Activated CD4-positive, alpha-beta T cell treated with anti-CD3 and anti-CD28 coated beads, Interleukin-2, amount 10 ng/mL, durations not matched to agents 7 days and 5 days (primary cell): ENCODE measurements around the gene CUBN. TPM values are rescaled to one million over a fixed set of nuclear protein-coding genes. Genes with fewer than 3 reads are reported as not detected.

Experiments
- CTCF ChIA-PET: fragments of 350-600 bp; sonication (Branson Sonifier 250); formaldehyde crosslinking; loops from one replicate; lab custom pipeline; 2021; ENCODE audit warnings: antibody characterized with exemption; lab: Charles Lee
- POLR2A ChIA-PET: fragments of 350-600 bp; sonication (Branson Sonifier 250); formaldehyde crosslinking; loops from one replicate; lab custom pipeline; 2021; ENCODE audit warnings: antibody characterized with exemption; lab: Charles Lee
- DNase-seq: peaks from one replicate; pipeline ENCODE4 v3.0.0-alpha.2; 2020
- H3K27ac Mint-ChIP-seq: one replicate; pipeline ENCODE4 v1.8.0; 2021; ENCODE audit warnings: mild to moderate bottlenecking, moderate library complexity, mixed read lengths
- H3K27me3 Mint-ChIP-seq: one replicate; pipeline ENCODE4 v1.8.0; 2021; ENCODE audit warnings: mixed read lengths
- H3K36me3 Mint-ChIP-seq: one replicate; pipeline ENCODE4 v1.8.0; 2021; ENCODE audit warnings: low read depth, mixed read lengths
- H3K4me1 Mint-ChIP-seq: one replicate; pipeline ENCODE4 v1.8.0; 2021; ENCODE audit warnings: mixed read lengths
- H3K4me3 Mint-ChIP-seq: one replicate; pipeline ENCODE4 v1.8.0; 2021; ENCODE audit warnings: mild to moderate bottlenecking, moderate library complexity, mixed read lengths
- H3K9me3 Mint-ChIP-seq: one replicate; pipeline ENCODE4 v1.8.0; 2021; ENCODE audit warnings: mixed read lengths
- total RNA-seq, 2 experiments: library from RNA; stranded (reverse); gene quantifications; one replicate each; pipeline ENCODE4 v1.2.3, GENCODE V29; 2021

CUBN gene
- total RNA-seq, 2 experiments from 2014 or later: 2.4 to 2.5 TPM

- Mint-ChIP-seq H3K27ac (no peak overlapping the region), H3K9me3 (peaks cover 16% of the 10 kb centered on the region), H3K27me3 (no peaks in the 10 kb centered on the region), H3K36me3 (peaks cover 31% of the 10 kb centered on the region), H3K4me3 (no peak overlapping the region), H3K4me1 (peaks cover 47% of the 10 kb centered on the region)
- CTCF ChIA-PET: interaction anchor here (1.1 kb wide), 1 partner anchor 25 kb away, joined by 4 read pairs; no protein-coding TSS in a partner anchor
- POLR2A ChIA-PET: no interaction called here
- no peak for DNase-seq
Measured at GRCh38 chr10:17035446-17035845, 94.2 kb downstream of the CUBN start.

GRCh38 chr10:17033529-17034260 lies 95.9 kb downstream of the CUBN start:
- POLR2A ChIA-PET: no interaction called here

GRCh38 chr10:17031637-17032635 lies 97.7 kb downstream of the CUBN start:
- H3K36me3 Mint-ChIP-seq: peaks cover 23% of the 10 kb centered on the region
- no peaks in the 10 kb centered on the region for H3K27me3 Mint-ChIP-seq
- H3K4me3 Mint-ChIP-seq: no peak overlapping the region
- peaks cover 76% of the 10 kb centered on the region for H3K4me1 Mint-ChIP-seq
- CTCF ChIA-PET: interaction anchor here (0.6 kb wide), 1 partner anchor 377 kb away, joined by 3 read pairs; no protein-coding TSS in a partner anchor
- POLR2A ChIA-PET: no interaction called here
- peaks cover 11% of the 10 kb centered on the region for H3K9me3 Mint-ChIP-seq
- no peak overlapping the region for H3K27ac Mint-ChIP-seq
- DNase-seq: no peak

More at GRCh38 chr10:17033529-17034260, 95.9 kb downstream of the CUBN start:
- DNase-seq: no peak
- Mint-ChIP-seq H3K27ac (peak overlapping the region; percentile 2), H3K4me1 (peaks cover 63% of the 10 kb centered on the region), H3K36me3 (peaks cover 28% of the 10 kb centered on the region), H3K9me3 (peaks cover 12% of the 10 kb centered on the region), H3K4me3 (no peak overlapping the region), H3K27me3 (no peaks in the 10 kb centered on the region)
- CTCF ChIA-PET: interaction anchor here (0.7 kb wide), 1 partner anchor 221 kb away, joined by 3 read pairs; no protein-coding TSS in a partner anchor

- CTCF ChIA-PET: interaction anchor here (0.6 to 1.5 kb wide), 4 partner anchors 16 to 552 kb away, joined by 3 to 5 read pairs (median 4); no protein-coding TSS in a partner anchor
- POLR2A ChIA-PET: no interaction called here
- peaks cover 11% of the 10 kb centered on the region for H3K9me3 Mint-ChIP-seq
- H3K4me3 Mint-ChIP-seq: peak overlapping the region; percentile 68
- no peaks in the 10 kb centered on the region for H3K27me3 Mint-ChIP-seq
- peak overlapping the region; percentile 89 for H3K27ac Mint-ChIP-seq
- peak; percentile 79 for DNase-seq
- H3K4me1 Mint-ChIP-seq: peaks cover 90% of the 10 kb centered on the region
- H3K36me3 Mint-ChIP-seq: peaks cover 22% of the 10 kb centered on the region
Measured at GRCh38 chr10:17029581-17030271, 99.9 kb downstream of the CUBN start.

GRCh38 chr10:17029239-17029580 lies 100.4 kb downstream of the CUBN start:
- DNase-seq: no peak
- CTCF ChIA-PET: interaction anchor here (1.1 kb wide), 1 partner anchor 18 kb away, joined by 4 read pairs; no protein-coding TSS in a partner anchor
- POLR2A ChIA-PET: no interaction called here
- Mint-ChIP-seq H3K4me3 (peak overlapping the region; percentile 68), H3K4me1 (peaks cover 89% of the 10 kb centered on the region), H3K36me3 (peaks cover 18% of the 10 kb centered on the region), H3K9me3 (peaks cover 9% of the 10 kb centered on the region), H3K27me3 (no peaks in the 10 kb centered on the region), H3K27ac (peak overlapping the region; percentile 89)

- ChIA-PET CTCF (no interaction called here), POLR2A (no interaction called here)
- no peaks in the 10 kb centered on the region for H3K27me3 Mint-ChIP-seq
- peaks cover 16% of the 10 kb centered on the region for H3K36me3 Mint-ChIP-seq
- peaks cover 89% of the 10 kb centered on the region for H3K4me1 Mint-ChIP-seq
- H3K9me3 Mint-ChIP-seq: peaks cover 6% of the 10 kb centered on the region
- H3K4me3 Mint-ChIP-seq: peak overlapping the region; percentile 68
- no peak for DNase-seq
- H3K27ac Mint-ChIP-seq: peak overlapping the region; percentile 89
Measured at GRCh38 chr10:17028798-17029197, 100.8 kb downstream of the CUBN start.

GRCh38 chr10:17026686-17027485 lies 102.7 kb downstream of the CUBN start:
- H3K36me3 Mint-ChIP-seq: peaks cover 7% of the 10 kb centered on the region
- peak overlapping the region; percentile 88 for H3K27ac Mint-ChIP-seq
- peaks cover 3% of the 10 kb centered on the region for H3K9me3 Mint-ChIP-seq
- H3K4me1 Mint-ChIP-seq: peaks cover 88% of the 10 kb centered on the region
- no peaks in the 10 kb centered on the region for H3K27me3 Mint-ChIP-seq
- peak overlapping the region; percentile 43 for H3K4me3 Mint-ChIP-seq
- CTCF ChIA-PET: interaction anchor here (0.6 kb wide), 1 partner anchor 632 kb away, joined by 4 read pairs; no protein-coding TSS in a partner anchor
- POLR2A ChIA-PET: no interaction called here
- DNase-seq: peak; percentile 83

- ChIA-PET CTCF (interaction anchor here (0.7 to 2.2 kb wide), 3 partner anchors 11 to 204 kb away, joined by 3 to 8 read pairs (median 3); no protein-coding TSS in a partner anchor), POLR2A (interaction anchor here (1.0 kb wide), 1 partner anchor 204 kb away, joined by 3 read pairs; no protein-coding TSS in a partner anchor)
- peak; percentile 72 for DNase-seq
- Mint-ChIP-seq H3K27ac (peak overlapping the region; percentile 88), H3K4me3 (no peak overlapping the region), H3K9me3 (no peaks in the 10 kb centered on the region), H3K4me1 (peaks cover 80% of the 10 kb centered on the region), H3K27me3 (no peaks in the 10 kb centered on the region), H3K36me3 (peaks cover 6% of the 10 kb centered on the region)
Measured at GRCh38 chr10:17025444-17026295, 103.9 kb downstream of the CUBN start.

- peaks cover 10% of the 10 kb centered on the region for H3K36me3 Mint-ChIP-seq
- H3K4me3 Mint-ChIP-seq: peak overlapping the region; percentile 13
- ChIA-PET CTCF (interaction anchor here (2.2 kb wide), 1 partner anchor 206 kb away, joined by 8 read pairs; no protein-coding TSS in a partner anchor), POLR2A (no interaction called here)
- DNase-seq: no peak
- H3K9me3 Mint-ChIP-seq: peaks cover 7% of the 10 kb centered on the region
- no peaks in the 10 kb centered on the region for H3K27me3 Mint-ChIP-seq
- H3K27ac Mint-ChIP-seq: peak overlapping the region; percentile 88
- peaks cover 72% of the 10 kb centered on the region for H3K4me1 Mint-ChIP-seq
Measured at GRCh38 chr10:17024461-17024860, 105.2 kb downstream of the CUBN start.

GRCh38 chr10:17023386-17024298 lies 106.0 kb downstream of the CUBN start:
- CTCF ChIA-PET: interaction anchor here (0.6 to 2.2 kb wide), 4 partner anchors 13 to 207 kb away, joined by 3 to 8 read pairs (median 5); no protein-coding TSS in a partner anchor
- POLR2A ChIA-PET: interaction anchor here (0.6 kb wide), 1 partner anchor 214 kb away, joined by 3 read pairs; no protein-coding TSS in a partner anchor
- Mint-ChIP-seq H3K4me1 (peaks cover 69% of the 10 kb centered on the region), H3K27ac (peak overlapping the region; percentile 88), H3K9me3 (peaks cover 10% of the 10 kb centered on the region), H3K4me3 (peak overlapping the region; percentile 39), H3K27me3 (no peaks in the 10 kb centered on the region), H3K36me3 (peaks cover 15% of the 10 kb centered on the region)
- DNase-seq: peak; percentile 91
